H1 (cell line): ENCODE results near the gene DDOST. TPM values are rescaled to one million over a fixed set of nuclear protein-coding genes. Genes with fewer than 3 reads are reported as not detected.

Source experiments
- CTCF ChIA-PET: fragments of 300-600 bp; sonication (Branson Sonifier 250); formaldehyde crosslinking; loops from one replicate; lab custom pipeline; 2021; ENCODE audit not compliant: partially characterized antibody; lab: Charles Lee
- POLR2A ChIA-PET: fragments of 300-600 bp; sonication (Branson Sonifier 250); formaldehyde crosslinking; loops from one replicate; lab custom pipeline; 2021; ENCODE audit warnings: inconsistent platforms; ENCODE audit not compliant: partially characterized antibody; lab: Charles Lee
- DNase-seq, 2 experiments: peaks; one replicate each; pipeline versions ENCODE4 v3.0.0 to v3.0.0-alpha.2; 2010 to 2022; ENCODE audit warnings: low spot score in 2 of 2, low read depth in 1 of 2, mixed read lengths in 1 of 2
- FAIRE-seq: peaks from 2 replicates; lab custom pipeline; 2011; peaks lifted over from hg19 to GRCh38; lab: Jason Lieb, UNC
- H2AFZ ChIP-seq: 2 replicates; pipeline ENCODE4 v1.8.1; 2012; ENCODE audit warnings: low read length, inconsistent platforms
- H2AK5ac ChIP-seq: 2 replicates; pipeline ENCODE4 v1.6.1; 2013; ENCODE audit warnings: low read depth, low read length
- H2BK120ac ChIP-seq: replicated peaks from 2 replicates; pipeline ENCODE3; 2013; ENCODE audit warnings: low read depth, low read length, inconsistent platforms
- H2BK12ac ChIP-seq: 2 replicates; pipeline ENCODE4 v1.6.1; 2013; ENCODE audit warnings: low read depth, low read length
- H2BK15ac ChIP-seq: 2 replicates; pipeline ENCODE4 v1.6.1; 2013; ENCODE audit warnings: low read length
- H2BK20ac ChIP-seq: 2 replicates; pipeline ENCODE4 v1.6.1; 2013; ENCODE audit warnings: low read length
- H2BK5ac ChIP-seq: 2 replicates; pipeline ENCODE4 v1.6.1; 2013; ENCODE audit warnings: low read depth, low read length
- H3K14ac ChIP-seq: 2 replicates; pipeline ENCODE4 v1.6.1; 2013; ENCODE audit warnings: inconsistent platforms; ENCODE audit not compliant: insufficient read length
- H3K18ac ChIP-seq: 2 replicates; pipeline ENCODE4 v1.6.1; 2013; ENCODE audit warnings: low read length; ENCODE audit errors: extremely low read depth
- H3K23ac ChIP-seq: 2 replicates; pipeline ENCODE4 v1.6.1; 2013; ENCODE audit warnings: inconsistent platforms; ENCODE audit not compliant: insufficient read length
- H3K23me2 ChIP-seq: 2 replicates; pipeline ENCODE4 v1.6.1; 2013; ENCODE audit warnings: low read depth, low read length
- H3K27ac ChIP-seq: 2 replicates; pipeline ENCODE4 v1.6.1; 2011; ENCODE audit warnings: low read depth, low read length, inconsistent platforms
- H3K27me3 ChIP-seq, 4 experiments: replicated peaks in 1 of 4; 1 replicate in 1 of 4; 2 replicates in 3 of 4; pipeline versions ENCODE4 v1.6.1 to v1.8.1; 2011 to 2013; ENCODE audit warnings: low read length in 3 of 4, mild to moderate bottlenecking in 3 of 4, inconsistent platforms in 2 of 4, mixed read lengths in 2 of 4, moderate library complexity in 1 of 4; ENCODE audit not compliant: control insufficient read depth in 3 of 4, insufficient read depth in 3 of 4; ENCODE audit errors: extremely low read depth in 1 of 4
- H3K36me3 ChIP-seq, 4 experiments: 2 replicates each; pipeline versions ENCODE4 v1.6.1 to v1.8.1; 2011 to 2013; ENCODE audit warnings: mild to moderate bottlenecking in 4 of 4, low read length in 3 of 4, moderate library complexity in 2 of 4, control low read depth in 1 of 4, inconsistent platforms in 1 of 4; ENCODE audit not compliant: insufficient read depth in 4 of 4, control insufficient read depth in 2 of 4
- H3K4ac ChIP-seq: replicated peaks from 2 replicates; pipeline ENCODE3; 2013; ENCODE audit warnings: low read length, low read depth, mixed read lengths, inconsistent platforms; ENCODE audit not compliant: insufficient read length
- H3K4me1 ChIP-seq, 4 experiments: replicated peaks in 1 of 4; 1 replicate in 1 of 4; 2 replicates in 3 of 4; pipeline versions ENCODE4 v1.6.1 to v1.8.1; 2011 to 2013; ENCODE audit warnings: low read length in 3 of 4, inconsistent platforms in 2 of 4, mixed read lengths in 1 of 4; ENCODE audit not compliant: insufficient read depth in 4 of 4, control insufficient read depth in 3 of 4
- H3K4me2 ChIP-seq, 2 experiments: 2 replicates each; pipeline versions ENCODE4 v1.6.1 to v1.8.1; 2011 to 2013; ENCODE audit warnings: low read depth in 2 of 2, low read length in 2 of 2, control low read depth in 1 of 2, inconsistent platforms in 1 of 2, mild to moderate bottlenecking in 1 of 2; ENCODE audit not compliant: insufficient read depth in 1 of 2
- H3K4me3 ChIP-seq, 4 experiments: fragments of 200-600, 300-600 bp in 1 of 4; sonication (generic), shearing (Covaris generic), sonication (Bioruptor Twin) in 1 of 4; 2 replicates each; pipeline versions ENCODE4 v1.5.1 to v1.8.1; 2011 to 2016; ENCODE audit warnings: low read length in 4 of 4, low read depth in 3 of 4, control low read depth in 2 of 4, inconsistent platforms in 2 of 4, mild to moderate bottlenecking in 2 of 4, mixed read lengths in 1 of 4, moderate library complexity in 1 of 4; ENCODE audit not compliant: insufficient read depth in 2 of 4; ENCODE audit errors: extremely low read depth in 1 of 4
- H3K56ac ChIP-seq: replicated peaks from 2 replicates; pipeline ENCODE3; 2013; ENCODE audit warnings: low read depth, mild to moderate bottlenecking, mixed read lengths, low read length, inconsistent platforms; ENCODE audit not compliant: insufficient read length
- H3K79me1 ChIP-seq: 2 replicates; pipeline ENCODE4 v1.6.1; 2013; ENCODE audit warnings: low read depth, low read length, control low read depth
- H3K79me2 ChIP-seq, 2 experiments: 2 replicates each; pipeline versions ENCODE4 v1.6.1 to v1.8.1; 2012 to 2013; ENCODE audit warnings: low read length in 2 of 2, mild to moderate bottlenecking in 2 of 2, inconsistent platforms in 1 of 2; ENCODE audit not compliant: insufficient read depth in 2 of 2, control insufficient read depth in 1 of 2
- H3K9ac ChIP-seq, 4 experiments: replicated peaks in 1 of 4; 1 replicate in 1 of 4; 2 replicates in 3 of 4; pipeline versions ENCODE4 v1.6.1 to v1.8.1; 2011 to 2013; ENCODE audit warnings: low read depth in 3 of 4, low read length in 3 of 4, control low read depth in 2 of 4, mild to moderate bottlenecking in 2 of 4, moderate library complexity in 2 of 4, inconsistent platforms in 1 of 4; ENCODE audit errors: extremely low read depth in 1 of 4
- H3K9me3 ChIP-seq, 2 experiments: 2 replicates each; pipeline versions ENCODE4 v1.6.1 to v1.8.1; 2012 to 2013; ENCODE audit warnings: mild to moderate bottlenecking in 2 of 2, moderate library complexity in 2 of 2, control low read depth in 1 of 2, inconsistent platforms in 1 of 2, low read depth in 1 of 2, low read length in 1 of 2, mixed read lengths in 1 of 2; ENCODE audit not compliant: insufficient read depth in 2 of 2
- H4K20me1 ChIP-seq, 2 experiments: replicated peaks in 1 of 2; 2 replicates each; pipeline versions ENCODE3 to v1.8.1; 2011 to 2013; ENCODE audit warnings: inconsistent platforms in 2 of 2, low read length in 2 of 2, mild to moderate bottlenecking in 1 of 2; ENCODE audit not compliant: insufficient read depth in 2 of 2, control insufficient read depth in 1 of 2
- H4K5ac ChIP-seq: 2 replicates; pipeline ENCODE4 v1.6.1; 2013; ENCODE audit warnings: low read length, low read depth, mixed read lengths, inconsistent platforms; ENCODE audit not compliant: insufficient read length
- H4K8ac ChIP-seq: 2 replicates; pipeline ENCODE4 v1.8.0; 2013; ENCODE audit warnings: mild to moderate bottlenecking, moderate library complexity, low read length, inconsistent platforms; ENCODE audit not compliant: insufficient read depth; ENCODE audit errors: extremely low read depth
- H4K91ac ChIP-seq: replicated peaks from 2 replicates; pipeline ENCODE3; 2013; ENCODE audit warnings: low read length, mixed read lengths, inconsistent platforms; ENCODE audit not compliant: insufficient read length
- EZH2 ChIP-seq: fragments of 200-600 bp; sonication (generic); IDR thresholded peaks from 2 replicates; pipeline ENCODE4 v1.7.1; 2012; ENCODE audit warnings: low read depth, mild to moderate bottlenecking, moderate library complexity, low read length, inconsistent platforms; ENCODE audit not compliant: severe bottlenecking
- POU5F1 ChIP-seq: IDR thresholded peaks from 2 replicates; pipeline ENCODE4 v1.6.1; 2011; ENCODE audit warnings: low read depth, mild to moderate bottlenecking, low read length, moderate library complexity
- TAF1 ChIP-seq: IDR thresholded peaks from 2 replicates; pipeline ENCODE4 v1.6.1; 2011; ENCODE audit warnings: mild to moderate bottlenecking, low read depth, low read length
- TAF7 ChIP-seq: optimal IDR thresholded peaks from 2 replicates; pipeline ENCODE3; 2011; ENCODE audit warnings: low read depth, mild to moderate bottlenecking, inconsistent platforms, low read length, moderate library complexity, borderline replicate concordance
- WGBS, 2 experiments: shearing (Covaris generic) in 1 of 2; methylation state at CpG; one replicate each; pipeline versions ENCODE4 v1.1.6 to v1.1.7; 2013 to 2015; ENCODE audit warnings: low lambda C conversion rate in 2 of 2, mixed read lengths in 2 of 2, inconsistent platforms in 1 of 2, low coverage in 1 of 2, missing lambda C conversion rate in 1 of 2; ENCODE audit not compliant: insufficient replicate concordance in 2 of 2, insufficient coverage in 1 of 2, insufficient read length in 1 of 2; ENCODE audit errors: extremely low coverage in 1 of 2, missing lambda C conversion rate in 1 of 2; 5-methylcytosine and 5-hydroxymethylcytosine counted together
- polyA plus RNA-seq, 7 experiments: library from polyadenylated mRNA; depleted of rRNA in 3 of 7; stranded (reverse) in 5 of 7; unstranded in 2 of 7; fragments of >200 nt in 5 of 7; fragments of 200-250 nt in 2 of 7; gene quantifications; 1 replicate in 5 of 7; 2 replicates in 1 of 7; 4 replicates in 1 of 7; pipeline versions ENCODE4 v1.2.1 to v1.2.3, GENCODE V29; 2011 to 2013; ENCODE audit warnings: missing spikeins in 2 of 7, mixed read lengths in 2 of 7
- total RNA-seq: library from RNA; stranded (reverse); fragmentation: NEBNext Ultra II Directional; extraction: Animal tissue kit (Norgen Biotek cat#: 25700); gene quantifications from 2 replicates; pipeline ENCODE4 v1.2.1, GENCODE V29; 2021
- TF ChIP-seq, protein P1 (sequence below): IDR thresholded peaks from 2 replicates; pipeline ENCODE4 v1.6.1; 2012; ENCODE audit warnings: inconsistent platforms
- TF ChIP-seq, protein P2 (sequence below), 3 experiments: IDR thresholded peaks; 1 replicate in 2 of 3; 2 replicates in 1 of 3; pipeline versions ENCODE4 v1.5.1 to v1.6.1; 2011; ENCODE audit warnings: low read length in 3 of 3, mild to moderate bottlenecking in 3 of 3, inconsistent platforms in 2 of 3, low read depth in 1 of 3, moderate library complexity in 1 of 3; ENCODE audit not compliant: insufficient read depth in 1 of 3; ENCODE audit errors: control extremely low read depth in 1 of 3

DDOST gene
- total and polyA plus RNA-seq, 2 of the 8 experiments (the other 6 are each of a cell fraction or from before 2014, with no cell fraction given), result 253 to 336 TPM

DNA sequence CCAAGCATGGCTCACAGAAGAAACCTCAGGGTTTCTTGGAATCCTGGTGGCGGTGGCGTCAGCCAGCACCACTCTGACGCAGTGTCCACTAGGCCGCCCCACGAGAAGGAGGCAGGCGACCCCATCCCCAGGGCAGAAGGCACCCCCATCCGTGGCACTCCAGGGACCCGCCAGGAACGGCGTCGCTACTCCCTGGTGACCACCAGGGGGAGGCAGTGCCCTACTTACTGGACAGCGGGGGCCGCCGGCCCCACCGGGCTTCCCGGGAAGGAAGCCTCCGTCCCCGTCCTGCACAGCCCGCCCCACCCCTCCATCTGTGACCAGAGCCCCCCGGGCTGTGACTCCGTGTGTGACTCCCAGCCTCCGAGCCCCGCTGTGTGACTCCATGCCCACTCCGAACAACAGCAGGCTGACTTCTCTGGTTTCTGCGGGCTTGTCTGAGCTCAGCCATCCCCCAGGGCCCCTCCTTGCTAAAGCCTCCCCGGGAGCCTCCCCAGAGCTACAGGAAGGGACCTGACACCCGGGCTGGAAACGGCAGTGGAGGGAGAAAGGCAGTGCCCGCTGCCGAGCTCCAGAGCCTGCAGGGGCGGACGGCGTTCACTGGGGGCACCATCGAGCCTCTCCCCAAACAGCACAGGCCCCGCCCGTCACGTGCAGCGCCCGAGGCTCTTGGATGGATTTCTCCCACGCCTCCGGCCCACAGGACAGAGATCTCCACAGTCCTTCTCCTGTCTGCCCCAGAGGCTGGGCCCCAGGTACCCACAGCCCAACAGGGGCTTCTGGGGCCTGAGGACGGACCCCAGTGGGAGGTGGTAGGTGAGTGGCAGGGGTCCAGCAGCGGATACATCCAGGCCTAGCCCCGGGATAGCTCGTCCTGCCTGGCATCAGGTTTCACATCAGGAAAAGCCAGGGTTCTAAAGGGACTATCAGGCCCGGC, 35.5 kb upstream of the DDOST start:
- Histone ChIP-seq H2BK20ac (no peak overlapping the region), H3K79me2 (no peaks in the 10 kb centered on the region), H2AK5ac (no peak overlapping the region), H3K4me2 (peak overlapping the region; percentile 37 to 88), H4K5ac (peak overlapping the region; percentile 78), H3K4me1 (peaks cover 0 to 6% (median 4%) of the 10 kb centered on the region in 4 experiments; a peak in 3 of 7 replicates), H3K27ac (peak overlapping the region; percentile 37; the same call in 1 of the 2 replicates), H2BK15ac (no peak overlapping the region), H3K36me3 (no peaks in the 10 kb centered on the region), H2BK120ac (no peak overlapping the region), H3K56ac (peak overlapping the region; percentile 5), H3K9me3 (no peaks in the 10 kb centered on the region), H4K8ac (no peak overlapping the region; the same call in 1 of the 2 replicates), H3K9ac (peak overlapping the region in 2 of 4 experiments; percentile 31 to 46; a peak in 2 of 7 replicates), H4K20me1 (peaks cover 2 to 3% of the 10 kb centered on the region in 2 experiments), H3K23me2 (peaks cover 5% of the 10 kb centered on the region; the same call in 1 of the 2 replicates), H2BK12ac (no peak overlapping the region), H3K27me3 (no peaks in the 10 kb centered on the region; a peak in 1 of 7 replicates), H3K23ac (no peak overlapping the region), H3K79me1 (no peaks in the 10 kb centered on the region), H4K91ac (peak overlapping the region; percentile 62), H2BK5ac (0 out of 2 replicates have a peak overlapping the region, but pooled peaks have one; percentile 52), H3K4me3 (peak overlapping the region; percentile 19 to 77 (median 64)), H3K4ac (no peak overlapping the region), H2AFZ (peak overlapping the region; percentile 47; the same call in 1 of the 2 replicates), H3K14ac (no peak overlapping the region), H3K18ac (peak overlapping the region; percentile 71)
- 4% methylated on average over 33 of the region's 46 CpGs; no CpG with 5 or more reads in 1 of the 2 experiments for whole genome bisulfite sequencing, 2 experiments
- FAIRE-seq, result no peak
- DNase-seq, result peak; percentile 82 to 90
- POLR2A ChIA-PET, result interaction anchor here (0.7 to 3.7 kb wide), 9 partner anchors 11 to 499 kb away, joined by 3 to 16 read pairs (median 4); partner anchors contain the start of genes DDOST, HP1BP3 and KIF17
- CTCF ChIA-PET, result interaction anchor here (0.6 to 5.1 kb wide), 60 partner anchors 9 to 1886 kb away, joined by 3 to 82 read pairs (median 4); partner anchors contain the start of genes DDOST, HP1BP3, KIF17 and SH2D5
- TF ChIP-seq TAF1 (peak; percentile 38; the same call in 1 of the 2 replicates), POU5F1 (no peak), EZH2 (no peak), TAF7 (peak; percentile 34)
- TF ChIP-seq, protein P1, sequence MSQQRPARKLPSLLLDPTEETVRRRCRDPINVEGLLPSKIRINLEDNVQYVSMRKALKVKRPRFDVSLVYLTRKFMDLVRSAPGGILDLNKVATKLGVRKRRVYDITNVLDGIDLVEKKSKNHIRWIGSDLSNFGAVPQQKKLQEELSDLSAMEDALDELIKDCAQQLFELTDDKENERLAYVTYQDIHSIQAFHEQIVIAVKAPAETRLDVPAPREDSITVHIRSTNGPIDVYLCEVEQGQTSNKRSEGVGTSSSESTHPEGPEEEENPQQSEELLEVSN, result peak; percentile 66
- TF ChIP-seq, protein P2, sequence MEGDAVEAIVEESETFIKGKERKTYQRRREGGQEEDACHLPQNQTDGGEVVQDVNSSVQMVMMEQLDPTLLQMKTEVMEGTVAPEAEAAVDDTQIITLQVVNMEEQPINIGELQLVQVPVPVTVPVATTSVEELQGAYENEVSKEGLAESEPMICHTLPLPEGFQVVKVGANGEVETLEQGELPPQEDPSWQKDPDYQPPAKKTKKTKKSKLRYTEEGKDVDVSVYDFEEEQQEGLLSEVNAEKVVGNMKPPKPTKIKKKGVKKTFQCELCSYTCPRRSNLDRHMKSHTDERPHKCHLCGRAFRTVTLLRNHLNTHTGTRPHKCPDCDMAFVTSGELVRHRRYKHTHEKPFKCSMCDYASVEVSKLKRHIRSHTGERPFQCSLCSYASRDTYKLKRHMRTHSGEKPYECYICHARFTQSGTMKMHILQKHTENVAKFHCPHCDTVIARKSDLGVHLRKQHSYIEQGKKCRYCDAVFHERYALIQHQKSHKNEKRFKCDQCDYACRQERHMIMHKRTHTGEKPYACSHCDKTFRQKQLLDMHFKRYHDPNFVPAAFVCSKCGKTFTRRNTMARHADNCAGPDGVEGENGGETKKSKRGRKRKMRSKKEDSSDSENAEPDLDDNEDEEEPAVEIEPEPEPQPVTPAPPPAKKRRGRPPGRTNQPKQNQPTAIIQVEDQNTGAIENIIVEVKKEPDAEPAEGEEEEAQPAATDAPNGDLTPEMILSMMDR (IDR thresholded peaks at IDR 0.05; ENCODE audit: control extremely low read depth in 1 of 3, insufficient read depth in 1 of 3, low read depth in 1 of 3, low read length in 3 of 3), result peak; percentile 83 to 96 (median 85)
